AG04449 (cell line): ENCODE data around the gene SLC13A3.

ENCODE experiments used
- CTCF ChIA-PET: fragments of 350-600 bp; formaldehyde crosslinking; extraction: SDS; loops from one replicate; lab custom pipeline; 2021; ENCODE audit warnings: antibody characterized with exemption; lab: Yijun Ruan, JAX
- POLR2A ChIA-PET: fragments of 400-600, 350-600 bp; formaldehyde crosslinking; extraction: SDS; loops from one replicate; lab custom pipeline; 2020; ENCODE audit warnings: antibody characterized with exemption, inconsistent platforms; lab: Yijun Ruan, JAX
- DNase-seq: peaks from one replicate; pipeline ENCODE4 v3.0.0-alpha.2; 2010; ENCODE audit warnings: low read depth, low spot score
- H3K4me3 ChIP-seq: 2 replicates; pipeline ENCODE4 v1.5.1; 2011; ENCODE audit warnings: low read depth, mild to moderate bottlenecking, control low read depth, low read length
- TF ChIP-seq, protein P1 (sequence below): IDR thresholded peaks from one replicate; pipeline ENCODE4 v1.5.1; 2011; ENCODE audit warnings: mild to moderate bottlenecking, moderate library complexity, low read length, control low read depth, inconsistent platforms; ENCODE audit not compliant: insufficient read depth; ENCODE audit errors: missing control alignments

SLC13A3 gene

DNA sequence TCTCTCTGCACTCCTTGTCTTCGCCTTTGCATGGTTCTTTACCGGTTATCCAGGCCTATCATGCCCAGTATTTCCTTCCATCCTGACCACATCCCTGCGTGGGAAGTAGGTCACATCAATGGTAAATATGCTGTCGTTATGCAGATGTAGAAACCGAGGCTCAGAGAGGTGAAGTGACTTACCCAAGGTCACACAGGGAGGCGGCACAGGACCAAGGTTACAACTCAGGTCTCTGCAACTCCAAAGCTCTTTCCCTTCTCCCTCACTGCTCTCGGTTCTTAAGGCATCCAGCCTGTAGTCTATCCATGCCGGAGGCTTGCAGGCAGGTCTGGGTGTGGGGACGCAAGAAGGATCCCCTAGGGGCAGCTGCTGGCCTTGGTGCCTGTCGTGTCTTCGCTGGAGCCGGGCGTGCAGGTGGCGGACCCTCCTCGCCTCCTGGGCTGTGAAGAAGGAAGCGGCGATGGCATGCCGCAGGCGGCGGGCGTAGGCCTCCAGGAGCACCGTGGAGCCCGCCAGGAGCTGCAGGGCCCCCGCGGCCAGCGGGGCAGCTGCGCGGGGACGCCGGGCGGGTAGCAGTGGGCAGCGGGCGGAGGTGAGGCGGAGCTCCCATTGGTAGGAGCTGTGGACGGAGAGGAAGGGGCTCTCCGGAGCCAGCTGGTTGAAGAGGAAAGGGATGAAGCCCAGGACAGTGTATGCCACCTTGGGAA lies 109.9 kb downstream of the SLC13A3 start:
- TF ChIP-seq, protein P1, sequence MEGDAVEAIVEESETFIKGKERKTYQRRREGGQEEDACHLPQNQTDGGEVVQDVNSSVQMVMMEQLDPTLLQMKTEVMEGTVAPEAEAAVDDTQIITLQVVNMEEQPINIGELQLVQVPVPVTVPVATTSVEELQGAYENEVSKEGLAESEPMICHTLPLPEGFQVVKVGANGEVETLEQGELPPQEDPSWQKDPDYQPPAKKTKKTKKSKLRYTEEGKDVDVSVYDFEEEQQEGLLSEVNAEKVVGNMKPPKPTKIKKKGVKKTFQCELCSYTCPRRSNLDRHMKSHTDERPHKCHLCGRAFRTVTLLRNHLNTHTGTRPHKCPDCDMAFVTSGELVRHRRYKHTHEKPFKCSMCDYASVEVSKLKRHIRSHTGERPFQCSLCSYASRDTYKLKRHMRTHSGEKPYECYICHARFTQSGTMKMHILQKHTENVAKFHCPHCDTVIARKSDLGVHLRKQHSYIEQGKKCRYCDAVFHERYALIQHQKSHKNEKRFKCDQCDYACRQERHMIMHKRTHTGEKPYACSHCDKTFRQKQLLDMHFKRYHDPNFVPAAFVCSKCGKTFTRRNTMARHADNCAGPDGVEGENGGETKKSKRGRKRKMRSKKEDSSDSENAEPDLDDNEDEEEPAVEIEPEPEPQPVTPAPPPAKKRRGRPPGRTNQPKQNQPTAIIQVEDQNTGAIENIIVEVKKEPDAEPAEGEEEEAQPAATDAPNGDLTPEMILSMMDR: no peak
- ChIA-PET POLR2A (no interaction called here), CTCF (interaction anchor here (0.7 to 1.1 kb wide), 2 partner anchors 21 to 147 kb away, joined by 3 read pairs; no protein-coding TSS in a partner anchor)
- no peak overlapping the region for H3K4me3 ChIP-seq
- DNase-seq: no peak

DNA sequence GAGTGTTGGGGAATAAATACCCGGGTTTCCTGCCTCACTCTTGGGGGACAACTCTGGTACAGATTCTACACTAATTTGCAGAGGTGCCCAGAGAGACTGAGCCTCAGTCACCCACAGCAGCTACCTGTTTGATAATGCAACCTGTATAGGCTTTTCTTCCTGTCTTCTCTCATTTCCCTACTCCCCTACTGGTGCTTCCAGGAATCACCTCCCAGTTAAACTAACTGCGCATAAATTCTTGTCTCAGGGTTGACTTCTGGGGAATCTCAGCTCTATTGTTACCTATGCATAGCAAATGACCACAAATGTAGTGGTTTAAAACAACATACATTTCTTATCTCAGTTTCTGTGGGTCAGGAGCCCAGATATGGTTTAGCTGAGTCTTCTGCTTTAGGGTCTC lies 112.1 kb downstream of the SLC13A3 start:
- TF ChIP-seq, protein P1: no peak
- CTCF ChIA-PET: no interaction called here
- H3K4me3 ChIP-seq: no peak overlapping the region
- POLR2A ChIA-PET: no interaction called here
- DNase-seq: no peak

DNA sequence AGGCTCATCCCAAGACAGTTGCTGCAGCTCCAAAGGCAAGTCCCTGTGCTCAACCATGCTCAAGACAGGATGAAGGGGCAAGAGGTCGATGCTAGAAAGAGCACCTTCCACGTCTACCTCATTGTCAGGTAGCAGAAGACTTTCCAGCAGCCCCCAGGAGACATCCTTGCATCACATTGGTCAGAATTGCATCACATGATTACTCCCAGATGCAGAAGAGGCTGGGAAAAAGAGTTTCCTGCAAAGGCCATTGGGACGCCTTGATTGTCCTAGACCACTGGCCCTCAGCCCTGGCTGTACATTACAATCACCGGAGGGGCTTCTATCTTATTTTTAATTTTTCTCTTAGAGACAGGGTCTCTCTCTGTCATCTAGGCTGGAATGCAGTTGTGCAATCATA lies 120.6 kb downstream of the SLC13A3 start:
- ChIA-PET POLR2A (no interaction called here), CTCF (no interaction called here)
- no peak for DNase-seq
- H3K4me3 ChIP-seq: no peak overlapping the region
- TF ChIP-seq, protein P1: no peak

DNA sequence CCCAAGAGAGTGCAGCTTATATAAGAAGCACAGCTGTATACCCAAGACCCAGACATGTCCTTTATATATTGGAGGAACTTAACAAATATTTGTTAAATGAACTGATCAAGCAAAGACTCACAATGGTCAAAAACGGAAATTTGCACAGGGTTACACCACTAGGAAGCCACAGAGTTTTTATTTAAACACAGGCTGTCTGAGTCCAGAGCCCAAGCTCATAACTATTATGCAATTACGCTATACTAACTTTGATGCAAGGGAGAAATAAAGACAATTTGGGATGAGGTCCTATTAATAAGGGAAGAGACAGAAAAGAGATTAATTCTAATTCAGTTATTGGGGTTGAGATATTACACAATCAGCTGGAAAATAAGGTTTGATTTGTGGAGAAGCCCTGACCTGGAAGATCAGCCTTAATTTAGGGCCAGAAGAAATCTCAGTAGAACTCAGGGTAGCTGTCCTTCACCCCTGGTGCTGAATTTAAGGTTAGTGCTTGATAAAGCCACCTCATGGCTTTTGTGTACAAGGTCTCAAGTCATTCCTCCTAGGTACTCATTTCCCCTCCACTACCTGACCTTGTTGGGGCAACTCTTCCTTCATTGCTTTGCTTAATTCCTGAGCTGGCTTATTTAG lies 127.4 kb downstream of the SLC13A3 start:
- POLR2A ChIA-PET: no interaction called here

DNA sequence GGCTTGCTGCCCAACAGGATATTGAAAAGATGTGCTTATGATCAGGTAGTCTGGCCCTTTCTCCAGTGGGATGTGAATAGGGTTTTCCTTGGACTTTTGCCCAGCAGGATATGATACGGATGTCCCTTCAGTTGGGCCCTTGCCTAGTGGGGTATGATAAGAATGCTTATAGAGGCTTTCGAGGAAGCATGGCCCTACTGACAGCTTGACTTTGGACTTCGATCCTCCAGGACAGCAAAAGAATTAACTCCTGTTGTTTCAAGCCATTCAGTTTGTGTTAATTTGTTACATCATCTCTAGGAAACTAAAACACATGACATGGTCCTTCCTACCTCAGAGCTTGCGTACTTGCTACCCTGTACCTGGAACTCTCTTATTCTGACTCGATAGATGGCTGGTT lies 128.2 kb downstream of the SLC13A3 start:
- ChIA-PET CTCF (interaction anchor here (1.3 to 8.1 kb wide), 2 partner anchors 10 to 158 kb away, joined by 3 to 61 read pairs; partner anchors contain the start of gene ZNF334), POLR2A (no interaction called here)
- no peak overlapping the region for H3K4me3 ChIP-seq
- TF ChIP-seq, protein P1: no peak
- DNase-seq: no peak

More for the DNA sequence above, 127.4 kb downstream of the SLC13A3 start:
- TF ChIP-seq, protein P1: no peak
- H3K4me3 ChIP-seq: no peak overlapping the region
- CTCF ChIA-PET: interaction anchor here (8.1 kb wide), 1 partner anchor 157 kb away, joined by 61 read pairs; no protein-coding TSS in a partner anchor
- DNase-seq: no peak

DNA sequence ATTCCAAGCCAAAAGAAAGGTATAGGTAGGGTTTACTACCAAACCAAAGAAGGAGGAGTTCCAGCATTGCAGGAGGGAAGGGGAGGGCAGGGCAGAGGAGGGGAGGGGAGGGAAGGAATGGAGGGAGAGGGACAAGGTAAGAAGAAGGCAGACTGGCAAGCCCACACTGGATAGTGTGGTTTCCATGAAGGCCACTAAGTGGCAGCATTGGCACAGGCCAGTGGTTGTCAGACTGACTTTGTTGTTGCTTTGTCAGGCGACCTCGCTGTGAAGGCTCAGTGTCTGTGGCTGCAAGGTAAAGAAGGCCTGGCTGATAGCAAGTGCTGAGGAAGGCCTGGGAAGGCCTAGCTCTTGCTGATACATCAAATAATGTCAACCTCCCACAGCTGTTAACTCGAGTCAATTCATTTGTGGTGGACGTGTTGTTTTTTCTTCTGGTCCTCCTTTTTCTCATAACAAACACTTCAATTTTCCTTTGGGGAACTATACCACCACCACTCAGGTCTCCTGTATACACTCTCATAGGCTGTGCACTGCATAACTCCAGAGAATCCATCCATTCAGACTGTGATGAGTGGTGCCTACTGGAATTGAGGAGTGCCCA lies 130.2 kb downstream of the SLC13A3 start:
- TF ChIP-seq, protein P1: peak; percentile 68
- no peak overlapping the region for H3K4me3 ChIP-seq
- CTCF ChIA-PET: interaction anchor here (1.7 to 8.1 kb wide), 2 partner anchors 160 to 181 kb away, joined by 4 to 61 read pairs; no protein-coding TSS in a partner anchor
- POLR2A ChIA-PET: no interaction called here
- DNase-seq: no peak
